Measurements from ENCODE around the gene KLHDC7A.

DNA sequence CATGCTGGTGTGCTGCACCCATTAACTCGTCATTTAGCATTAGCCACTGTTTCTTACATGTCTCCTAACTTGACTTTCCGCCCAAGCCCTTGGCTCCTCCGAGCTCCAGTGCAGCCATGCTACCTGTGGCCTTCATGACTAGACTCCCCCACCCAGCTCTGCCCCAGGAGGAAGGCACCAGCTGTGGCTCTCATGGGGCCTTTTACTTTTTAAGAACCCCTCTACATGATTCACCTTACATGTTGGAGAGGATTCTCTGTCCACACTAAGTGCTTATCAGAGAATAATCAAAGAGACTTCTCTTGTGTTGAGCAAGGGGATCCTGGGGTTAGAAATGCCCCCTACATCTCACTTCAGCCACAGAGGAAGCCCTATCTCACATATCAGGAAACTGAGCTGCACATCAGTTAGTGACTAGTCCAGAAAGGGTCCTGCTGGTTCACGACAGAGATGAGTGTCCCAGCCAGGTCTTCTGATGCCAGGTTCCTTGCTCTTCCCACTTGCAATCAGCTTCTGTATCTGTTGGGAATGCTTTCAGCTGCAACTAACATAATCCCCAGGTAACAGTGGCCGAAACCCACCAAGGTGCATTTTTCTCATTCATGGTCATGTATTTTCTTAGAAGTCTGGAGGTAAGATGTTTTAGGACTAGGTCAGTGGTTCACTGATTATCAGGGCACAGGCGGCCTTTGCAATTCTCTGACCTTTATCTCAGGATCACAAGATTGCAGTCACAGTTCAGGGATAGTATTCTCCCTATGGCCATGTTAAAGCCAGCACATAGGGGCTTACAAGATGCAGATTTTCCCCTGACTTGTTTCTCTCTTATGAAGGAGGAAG is 45.9 kb downstream of the KLHDC7A start:
- TF ChIP-seq, protein P1, sequence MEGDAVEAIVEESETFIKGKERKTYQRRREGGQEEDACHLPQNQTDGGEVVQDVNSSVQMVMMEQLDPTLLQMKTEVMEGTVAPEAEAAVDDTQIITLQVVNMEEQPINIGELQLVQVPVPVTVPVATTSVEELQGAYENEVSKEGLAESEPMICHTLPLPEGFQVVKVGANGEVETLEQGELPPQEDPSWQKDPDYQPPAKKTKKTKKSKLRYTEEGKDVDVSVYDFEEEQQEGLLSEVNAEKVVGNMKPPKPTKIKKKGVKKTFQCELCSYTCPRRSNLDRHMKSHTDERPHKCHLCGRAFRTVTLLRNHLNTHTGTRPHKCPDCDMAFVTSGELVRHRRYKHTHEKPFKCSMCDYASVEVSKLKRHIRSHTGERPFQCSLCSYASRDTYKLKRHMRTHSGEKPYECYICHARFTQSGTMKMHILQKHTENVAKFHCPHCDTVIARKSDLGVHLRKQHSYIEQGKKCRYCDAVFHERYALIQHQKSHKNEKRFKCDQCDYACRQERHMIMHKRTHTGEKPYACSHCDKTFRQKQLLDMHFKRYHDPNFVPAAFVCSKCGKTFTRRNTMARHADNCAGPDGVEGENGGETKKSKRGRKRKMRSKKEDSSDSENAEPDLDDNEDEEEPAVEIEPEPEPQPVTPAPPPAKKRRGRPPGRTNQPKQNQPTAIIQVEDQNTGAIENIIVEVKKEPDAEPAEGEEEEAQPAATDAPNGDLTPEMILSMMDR (IDR thresholded peaks at IDR 0.05) = no peak
- no peak for TF ChIP-seq EZH2 (IDR thresholded peaks at IDR 0.05)
